ENCODE measurements around the gene SECISBP2L.

The SECISBP2L gene

GRCh38 chr15:49063402-49064280 lies 17.4 kb upstream of the SECISBP2L start:
- TF ChIP-seq FOXP2 (optimal IDR thresholded peaks at IDR 0.05; ENCODE audit: borderline replicate concordance, extremely low read depth, extremely low read length, insufficient read depth) (no peak), SIN3A (IDR thresholded peaks at IDR 0.05; ENCODE audit: borderline replicate concordance, insufficient read depth, low read length) (no peak), POLR2AphosphoS5 (IDR thresholded peaks at IDR 0.05; ENCODE audit: low read depth, low read length) (no peak), TAF1 (IDR thresholded peaks at IDR 0.05; ENCODE audit: borderline replicate concordance, insufficient read depth, low read length) (no peak), REST (IDR thresholded peaks at IDR 0.05; ENCODE audit: insufficient read depth in 1 of 2, low read depth in 2 of 2, low read length in 2 of 2) (no peak)

GRCh38 chr15:49062900-49063299 lies 16.7 kb upstream of the SECISBP2L start:
- no peak for TF ChIP-seq FOXP2 (optimal IDR thresholded peaks at IDR 0.05; ENCODE audit: borderline replicate concordance, extremely low read depth, extremely low read length, insufficient read depth)
- no peak for TF ChIP-seq REST (IDR thresholded peaks at IDR 0.05; ENCODE audit: insufficient read depth in 1 of 2, low read depth in 2 of 2, low read length in 2 of 2)
- TF ChIP-seq POLR2AphosphoS5 (IDR thresholded peaks at IDR 0.05; ENCODE audit: low read depth, low read length) = no peak
- TF ChIP-seq TAF1 (IDR thresholded peaks at IDR 0.05; ENCODE audit: borderline replicate concordance, insufficient read depth, low read length) = no peak
- no peak for TF ChIP-seq SIN3A (IDR thresholded peaks at IDR 0.05; ENCODE audit: borderline replicate concordance, insufficient read depth, low read length)

GRCh38 chr15:49060710-49061495 lies 14.7 kb upstream of the SECISBP2L start:
- TF ChIP-seq SIN3A (IDR thresholded peaks at IDR 0.05; ENCODE audit: borderline replicate concordance, insufficient read depth, low read length) = no peak
- no peak for TF ChIP-seq REST (IDR thresholded peaks at IDR 0.05; ENCODE audit: insufficient read depth in 1 of 2, low read depth in 2 of 2, low read length in 2 of 2)
- TF ChIP-seq FOXP2 (optimal IDR thresholded peaks at IDR 0.05; ENCODE audit: borderline replicate concordance, extremely low read depth, extremely low read length, insufficient read depth) = no peak
- TF ChIP-seq POLR2AphosphoS5 (IDR thresholded peaks at IDR 0.05; ENCODE audit: low read depth, low read length) = no peak
- TF ChIP-seq TAF1 (IDR thresholded peaks at IDR 0.05; ENCODE audit: borderline replicate concordance, insufficient read depth, low read length) = no peak

- no peak for TF ChIP-seq POLR2AphosphoS5 (IDR thresholded peaks at IDR 0.05; ENCODE audit: low read depth, low read length)
- no peak for TF ChIP-seq SIN3A (IDR thresholded peaks at IDR 0.05; ENCODE audit: borderline replicate concordance, insufficient read depth, low read length)
- no peak for TF ChIP-seq TAF1 (IDR thresholded peaks at IDR 0.05; ENCODE audit: borderline replicate concordance, insufficient read depth, low read length)
- TF ChIP-seq FOXP2 (optimal IDR thresholded peaks at IDR 0.05; ENCODE audit: borderline replicate concordance, extremely low read depth, extremely low read length, insufficient read depth) = no peak
- no peak for TF ChIP-seq REST (IDR thresholded peaks at IDR 0.05; ENCODE audit: insufficient read depth in 1 of 2, low read depth in 2 of 2, low read length in 2 of 2)
Observed at GRCh38 chr15:49059491-49059890, 13.2 kb upstream of the SECISBP2L start.
